Endothelial cell of umbilical vein (primary cell): ENCODE measurements around the gene PRRC2C. TPM values are rescaled to one million over a fixed set of nuclear protein-coding genes. Genes with fewer than 3 reads are reported as not detected.

ENCODE experiments used
- BruUV-seq: library from RNA; stranded (reverse); fragments of 400-500 nt; replicated peaks from 2 replicates; lab custom pipeline; 2021; lab: Mats Ljungman, UMichigan
- CTCF ChIA-PET: fragments of 300-600, 350-600 bp; sonication (Branson Sonifier 250); formaldehyde crosslinking; loops from one replicate; lab custom pipeline; 2021; ENCODE audit warnings: antibody characterized with exemption, inconsistent platforms; lab: Charles Lee
- POLR2A ChIA-PET: fragments of 300-600, 350-600 bp; sonication (Branson Sonifier 250); formaldehyde crosslinking; loops from one replicate; lab custom pipeline; 2021; ENCODE audit warnings: antibody characterized with exemption, inconsistent platforms; lab: Charles Lee
- DNase-seq: peaks from one replicate; pipeline ENCODE4 v3.0.0-alpha.2; 2011; ENCODE audit warnings: low read depth, low spot score
- FAIRE-seq: peaks from 2 replicates; lab custom pipeline; 2011; peaks lifted over from hg19 to GRCh38; lab: Jason Lieb, UNC
- H2AFZ ChIP-seq: 2 replicates; pipeline ENCODE4 v1.6.0; 2012; ENCODE audit warnings: low read depth, low read length, control low read depth, inconsistent platforms
- H3K27ac ChIP-seq: 2 replicates; pipeline ENCODE4 v1.5.1; 2011; ENCODE audit warnings: low read depth, mild to moderate bottlenecking, control low read depth, low read length, moderate library complexity; ENCODE audit not compliant: insufficient read depth
- H3K27me3 ChIP-seq, 2 experiments: 2 replicates each; pipeline versions ENCODE4 v1.6.0 to v1.6.1; 2011; ENCODE audit warnings: low read length in 2 of 2, mixed read lengths in 1 of 2; ENCODE audit not compliant: control insufficient read depth in 2 of 2, insufficient read depth in 2 of 2
- H3K36me3 ChIP-seq, 2 experiments: 2 replicates in 1 of 2; 3 replicates in 1 of 2; pipeline ENCODE4 v1.5.1; 2011; ENCODE audit warnings: low read length in 2 of 2, mild to moderate bottlenecking in 1 of 2, moderate library complexity in 1 of 2; ENCODE audit not compliant: control insufficient read depth in 2 of 2, insufficient read depth in 2 of 2; ENCODE audit errors: extremely low read depth in 1 of 2
- H3K4me1 ChIP-seq: 3 replicates; pipeline ENCODE4 v1.5.1; 2011; ENCODE audit warnings: mild to moderate bottlenecking, low read length; ENCODE audit not compliant: control insufficient read depth, insufficient read depth; ENCODE audit errors: extremely low read depth
- H3K4me2 ChIP-seq: 2 replicates; pipeline ENCODE4 v1.6.1; 2011; ENCODE audit warnings: low read length, control low read depth, mixed read lengths; ENCODE audit not compliant: insufficient read depth
- H3K4me3 ChIP-seq, 3 experiments: fragments of 200-600 bp in 1 of 3; sonication (generic), shearing (Covaris generic) in 1 of 3; replicated peaks in 1 of 3; 2 replicates each; pipeline ENCODE4 v1.5.1; 2011 to 2016; ENCODE audit warnings: control low read depth in 3 of 3, low read length in 3 of 3, mild to moderate bottlenecking in 2 of 3, inconsistent platforms in 1 of 3, low read depth in 1 of 3, moderate library complexity in 1 of 3; ENCODE audit not compliant: insufficient read depth in 1 of 3
- H3K79me2 ChIP-seq: 2 replicates; pipeline ENCODE4 v1.6.0; 2012; ENCODE audit warnings: low read length, inconsistent platforms; ENCODE audit not compliant: control insufficient read depth, insufficient read depth
- H3K9ac ChIP-seq: replicated peaks from 2 replicates; pipeline ENCODE3; 2011; ENCODE audit warnings: low read length, control low read depth; ENCODE audit not compliant: insufficient read depth; ENCODE audit errors: extremely low read depth
- H3K9me1 ChIP-seq: replicated peaks from 3 replicates; pipeline ENCODE4 v1.6.0; 2011; ENCODE audit warnings: mild to moderate bottlenecking, low read length; ENCODE audit not compliant: control insufficient read depth, insufficient read depth; ENCODE audit errors: extremely low read depth
- H3K9me3 ChIP-seq: replicated peaks from 2 replicates; pipeline ENCODE4 v1.5.1; 2012; ENCODE audit warnings: low read length, inconsistent platforms; ENCODE audit not compliant: control insufficient read depth, insufficient read depth
- H4K20me1 ChIP-seq: replicated peaks from 2 replicates; pipeline ENCODE3; 2011; ENCODE audit warnings: mild to moderate bottlenecking, low read length; ENCODE audit not compliant: control insufficient read depth, insufficient read depth; ENCODE audit errors: extremely low read depth
- EZH2 ChIP-seq: IDR thresholded peaks from 2 replicates; pipeline ENCODE4 v1.6.1; 2012; ENCODE audit warnings: borderline replicate concordance, low read depth, mild to moderate bottlenecking, moderate library complexity, low read length, inconsistent platforms; ENCODE audit not compliant: severe bottlenecking
- FOS ChIP-seq: IDR thresholded peaks from 2 replicates; pipeline ENCODE4 v1.6.1; 2011; ENCODE audit warnings: mild to moderate bottlenecking, low read length, moderate library complexity, borderline replicate concordance; ENCODE audit not compliant: insufficient read depth
- GATA2 ChIP-seq: IDR thresholded peaks from 2 replicates; pipeline ENCODE4 v1.7.0; 2011; ENCODE audit warnings: low read depth, mild to moderate bottlenecking, moderate library complexity, mixed read lengths, low read length; ENCODE audit not compliant: insufficient read length, insufficient read depth
- JUN ChIP-seq: IDR thresholded peaks from 2 replicates; pipeline ENCODE4 v1.6.1; 2011; ENCODE audit warnings: borderline replicate concordance, low read depth; ENCODE audit not compliant: insufficient read length, insufficient read depth
- MYC ChIP-seq: IDR thresholded peaks from one replicate; pipeline ENCODE4 v1.6.1; 2011; ENCODE audit warnings: mild to moderate bottlenecking, low read depth, low read length
- POLR2A ChIP-seq: IDR thresholded peaks from 2 replicates; pipeline ENCODE4 v1.6.1; 2012; ENCODE audit warnings: low read depth, mild to moderate bottlenecking, control low read depth, low read length
- POLR2AphosphoS5 ChIP-seq: IDR thresholded peaks from 2 replicates; pipeline ENCODE4 v1.6.1; 2012; ENCODE audit warnings: low read depth, mild to moderate bottlenecking, control low read depth, low read length, moderate library complexity; ENCODE audit not compliant: insufficient read depth
- dilution Hi-C: fragments of 300-500 bp; cut with MboI; formaldehyde crosslinking; loops from one replicate; pipeline ENCODE4 v1.15.0; 2019; ENCODE audit warnings: low sequenced_read_pairs; ENCODE audit not compliant: extremely low pct_ligation_motif_present
- intact Hi-C: fragments of 100-400 bp; cut with micrococcal nuclease; formaldehyde crosslinking; loops from one replicate; pipeline ENCODE4 v1.10.0; 2022
- polyA plus RNA-seq, 4 experiments: library from polyadenylated mRNA; depleted of rRNA in 3 of 4; stranded (reverse) in 3 of 4; unstranded in 1 of 4; fragments of >200 nt; gene quantifications; 2 replicates each; pipeline versions ENCODE4 v1.2.1 to v1.2.3, GENCODE V29; 2011 to 2012; ENCODE audit warnings: missing spikeins in 1 of 4
- total RNA-seq: library from RNA; stranded (reverse); gene quantifications from 2 replicates; pipeline ENCODE4 v1.2.3, GENCODE V29; 2021
- TF ChIP-seq, protein P1 (sequence below), 2 donors: IDR thresholded peaks; 1 replicate in 1 of 2; 2 replicates in 1 of 2; pipeline ENCODE4 v1.5.1; 2011; ENCODE audit warnings: low read length in 2 of 2, mild to moderate bottlenecking in 2 of 2, moderate library complexity in 2 of 2, control low read depth in 1 of 2, inconsistent platforms in 1 of 2, low read depth in 1 of 2; ENCODE audit not compliant: insufficient read depth in 1 of 2; ENCODE audit errors: extremely low read depth in 1 of 2
- TF ChIP-seq, protein P2 (sequence below): IDR thresholded peaks from 2 replicates; pipeline ENCODE4 v1.6.1; 2011; ENCODE audit not compliant: insufficient read depth, insufficient read length

Gene PRRC2C
- total and polyA plus RNA-seq, 2 donors (not counting 3 experiments of a cell fraction or from before 2014, with no cell fraction given), result 65.7 to 199 TPM

DNA sequence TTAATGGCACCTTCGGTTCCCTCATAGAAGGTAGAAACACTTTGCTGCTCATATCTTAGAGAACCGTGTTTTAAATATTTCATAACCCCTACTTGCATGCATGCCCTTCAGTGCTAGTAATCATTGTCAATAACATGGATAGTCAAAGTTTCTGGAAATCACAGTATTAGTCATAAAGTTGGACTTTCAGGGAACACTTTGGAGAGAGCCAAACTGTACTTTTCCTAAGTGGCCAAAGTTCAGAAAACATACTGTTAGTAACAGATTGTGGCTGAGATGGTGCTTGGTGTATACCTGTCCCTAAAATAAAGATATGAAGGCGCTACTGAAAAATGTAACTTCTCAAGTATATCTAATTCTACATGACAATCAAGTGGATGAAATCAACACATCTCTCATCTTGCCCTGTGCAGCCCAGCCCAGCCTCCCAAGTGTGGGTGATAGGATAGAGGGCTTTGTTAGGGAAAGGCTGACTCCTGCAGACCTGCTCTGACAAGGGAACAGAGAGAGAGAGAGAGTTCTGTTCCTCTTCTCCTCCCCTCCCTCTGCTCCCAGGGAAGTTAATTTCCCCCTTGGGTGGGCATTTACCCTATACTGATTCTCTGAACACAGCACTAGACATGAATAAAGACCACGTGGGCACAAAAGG, 152.7 kb downstream of the PRRC2C start:
- no peak overlapping the region for H3K9ac ChIP-seq
- no peak for TF ChIP-seq EZH2
- TF ChIP-seq, protein P1, sequence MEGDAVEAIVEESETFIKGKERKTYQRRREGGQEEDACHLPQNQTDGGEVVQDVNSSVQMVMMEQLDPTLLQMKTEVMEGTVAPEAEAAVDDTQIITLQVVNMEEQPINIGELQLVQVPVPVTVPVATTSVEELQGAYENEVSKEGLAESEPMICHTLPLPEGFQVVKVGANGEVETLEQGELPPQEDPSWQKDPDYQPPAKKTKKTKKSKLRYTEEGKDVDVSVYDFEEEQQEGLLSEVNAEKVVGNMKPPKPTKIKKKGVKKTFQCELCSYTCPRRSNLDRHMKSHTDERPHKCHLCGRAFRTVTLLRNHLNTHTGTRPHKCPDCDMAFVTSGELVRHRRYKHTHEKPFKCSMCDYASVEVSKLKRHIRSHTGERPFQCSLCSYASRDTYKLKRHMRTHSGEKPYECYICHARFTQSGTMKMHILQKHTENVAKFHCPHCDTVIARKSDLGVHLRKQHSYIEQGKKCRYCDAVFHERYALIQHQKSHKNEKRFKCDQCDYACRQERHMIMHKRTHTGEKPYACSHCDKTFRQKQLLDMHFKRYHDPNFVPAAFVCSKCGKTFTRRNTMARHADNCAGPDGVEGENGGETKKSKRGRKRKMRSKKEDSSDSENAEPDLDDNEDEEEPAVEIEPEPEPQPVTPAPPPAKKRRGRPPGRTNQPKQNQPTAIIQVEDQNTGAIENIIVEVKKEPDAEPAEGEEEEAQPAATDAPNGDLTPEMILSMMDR (IDR thresholded peaks at IDR 0.05; ENCODE audit: extremely low read depth in 1 of 2, insufficient read depth in 1 of 2, low read depth in 1 of 2, low read length in 2 of 2), result no peak
- TF ChIP-seq GATA2, result no peak
- no peak for TF ChIP-seq POLR2A
- no peak for TF ChIP-seq FOS
- TF ChIP-seq POLR2AphosphoS5, result no peak
- TF ChIP-seq, protein P2, sequence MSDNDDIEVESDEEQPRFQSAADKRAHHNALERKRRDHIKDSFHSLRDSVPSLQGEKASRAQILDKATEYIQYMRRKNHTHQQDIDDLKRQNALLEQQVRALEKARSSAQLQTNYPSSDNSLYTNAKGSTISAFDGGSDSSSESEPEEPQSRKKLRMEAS, result no peak
- no peak for TF ChIP-seq JUN
- no peak for TF ChIP-seq MYC
- no peak overlapping the region for H3K4me3 ChIP-seq
- FAIRE-seq, result no peak
- dilution Hi-C loops, result loop anchor here (25.0 kb wide), 1 partner anchor 349 kb away; no protein-coding TSS in a partner anchor
- no TSS peak for BruUV-seq
- H3K4me2 ChIP-seq, result no peak overlapping the region
- peaks cover 0 to 2% of the 10 kb centered on the region in 2 experiments for H3K27me3 ChIP-seq
- ChIA-PET POLR2A (no interaction called here), CTCF (no interaction called here)
- no peaks in the 10 kb centered on the region for H3K79me2 ChIP-seq
- no peaks in the 10 kb centered on the region for H3K36me3 ChIP-seq
- no peaks in the 10 kb centered on the region for H3K9me1 ChIP-seq
- H4K20me1 ChIP-seq, result no peaks in the 10 kb centered on the region
- intact Hi-C loops, result no loop called here
- no peak for DNase-seq
- H3K27ac ChIP-seq, result no peak overlapping the region
- no peak overlapping the region for H2AFZ ChIP-seq
- no peaks in the 10 kb centered on the region for H3K4me1 ChIP-seq
- no peaks in the 10 kb centered on the region for H3K9me3 ChIP-seq
